ENCODE measurements around the gene SHOX.
"Not testable (repeated sequence)": the region's sequence is repeated elsewhere in the genome, so short reads cannot be mapped to it uniquely, and the experiment has no call there.

Gene SHOX

GRCh38 chrX:630612-631496 lies at the start of gene SHOX:
TSS of gene SHOX (plus strand) at chrX:630791. CDS start at chrX:630898, 107 bp downstream.
- H3K27ac ChIP-seq, result no peak within 1 kb of the TSS

DNA sequence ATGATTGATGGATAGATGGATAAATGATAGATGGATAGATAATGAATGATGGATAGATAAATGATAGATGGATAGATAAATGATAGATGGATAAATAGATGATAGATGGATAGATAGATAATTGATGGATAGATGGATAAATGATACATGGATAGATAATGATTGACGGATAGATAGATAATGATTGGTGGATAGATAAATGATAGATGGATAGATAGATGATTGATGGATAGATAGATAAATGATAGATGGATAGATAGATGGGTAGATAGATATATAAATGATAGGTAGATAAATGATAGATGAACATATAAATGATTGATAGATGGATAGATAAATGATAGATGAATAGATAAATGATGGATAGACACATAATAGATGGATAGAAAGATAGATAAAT lies 49.5 kb upstream of the SHOX start:
- no peak overlapping the region for H3K27ac ChIP-seq
- TF ChIP-seq CTCF (conservative IDR thresholded peaks at IDR 0.05), result no peak

More at GRCh38 chrX:630612-631496, at the start of gene SHOX:
- TF ChIP-seq CTCF (conservative IDR thresholded peaks at IDR 0.05), result no peak

GRCh38 chrX:581720-582298 lies 48.8 kb upstream of the SHOX start:
- TF ChIP-seq CTCF (conservative IDR thresholded peaks at IDR 0.05), result no peak
- no peak overlapping the region for H3K27ac ChIP-seq

DNA sequence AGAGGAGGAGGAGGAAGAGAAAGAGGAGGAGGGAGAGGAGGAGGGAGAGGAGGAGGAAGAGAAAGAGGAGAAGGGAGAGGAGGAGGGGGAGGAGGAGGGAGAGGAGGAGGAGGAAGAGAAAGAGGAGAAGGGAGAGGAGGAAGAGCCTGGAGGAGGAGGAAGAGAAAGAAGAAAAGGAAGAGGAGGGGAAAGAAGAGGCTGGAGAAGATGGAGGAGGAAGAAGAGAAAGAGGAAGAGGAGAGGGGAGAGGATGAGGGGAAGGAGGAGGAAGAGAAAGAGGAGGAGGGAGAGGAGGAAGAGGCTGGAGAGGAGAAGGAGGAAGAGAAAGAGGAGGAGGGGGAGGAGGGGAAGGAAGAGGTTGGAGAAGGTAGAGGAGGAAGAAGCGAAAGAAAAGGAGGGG lies 46.0 kb upstream of the SHOX start:
- no peak for TF ChIP-seq CTCF (conservative IDR thresholded peaks at IDR 0.05)

GRCh38 chrX:585115-585808 lies 45.3 kb upstream of the SHOX start:
- TF ChIP-seq CTCF (conservative IDR thresholded peaks at IDR 0.05), result no peak
- H3K27ac ChIP-seq, result no peak overlapping the region

More for the DNA sequence above, 46.0 kb upstream of the SHOX start:
- no peak overlapping the region for H3K27ac ChIP-seq

DNA sequence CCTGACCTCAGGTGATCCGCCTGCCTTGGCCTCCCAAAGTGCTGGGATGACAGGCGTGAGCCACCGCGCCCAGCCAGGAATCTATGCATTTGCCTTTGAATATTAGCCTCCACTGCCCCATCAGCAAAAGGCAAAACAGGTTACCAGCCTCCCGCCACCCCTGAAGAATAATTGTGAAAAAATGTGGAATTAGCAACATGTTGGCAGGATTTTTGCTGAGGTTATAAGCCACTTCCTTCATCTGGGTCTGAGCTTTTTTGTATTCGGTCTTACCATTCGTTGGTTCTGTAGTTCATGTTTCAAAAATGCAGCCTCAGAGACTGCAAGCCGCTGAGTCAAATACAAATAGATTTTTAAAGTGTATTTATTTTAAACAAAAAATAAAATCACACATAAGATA lies 44.2 kb upstream of the SHOX start:
- no peak overlapping the region for H3K27ac ChIP-seq
- no peak for TF ChIP-seq CTCF (conservative IDR thresholded peaks at IDR 0.05)

DNA sequence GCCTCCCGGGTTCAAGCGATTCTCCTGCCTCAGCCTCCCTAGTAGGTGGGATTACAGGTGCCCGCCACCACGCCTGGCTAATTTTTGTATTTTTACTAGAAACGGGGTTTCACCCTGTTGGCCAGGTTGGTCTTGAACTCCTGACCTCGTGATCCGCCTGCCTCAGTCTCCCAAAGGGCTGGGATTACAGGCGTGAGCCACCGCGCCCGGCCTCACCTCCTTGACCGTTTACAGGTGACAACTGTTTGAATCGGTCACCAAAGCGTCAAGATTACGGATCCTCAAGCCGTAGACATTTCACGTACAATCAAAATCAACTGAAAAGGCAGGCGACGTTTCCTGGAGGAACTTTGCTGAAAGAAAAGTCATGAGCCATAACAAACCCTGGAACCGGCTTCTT lies 41.3 kb upstream of the SHOX start:
- H3K27ac ChIP-seq, result not testable (repeated sequence)
